Prostate gland (tissue), 2 donors: ENCODE measurements around the gene MPDU1. TPM values are rescaled to one million over a fixed set of nuclear protein-coding genes. Genes with fewer than 3 reads are reported as not detected.

Source experiments
- DNase-seq: peaks from one replicate; pipeline ENCODE4 v3.0.0-alpha.2; 2019; ENCODE audit warnings: low spot score
- H3K27ac ChIP-seq, 2 donors: fragments of 200-600 bp; sonication (generic); 2 replicates each; pipeline ENCODE4 v1.5.1; 2017 to 2019
- H3K27me3 ChIP-seq: fragments of 200-600 bp; sonication (generic); replicated peaks from 2 replicates; pipeline ENCODE4 v1.5.1; 2019; ENCODE audit not compliant: insufficient read depth
- H3K36me3 ChIP-seq, 2 donors: fragments of 200-600 bp; sonication (generic); 1 replicate in 1 of 2; 2 replicates in 1 of 2; pipeline versions ENCODE4 v1.5.1 to v1.8.1; 2017 to 2019
- H3K4me1 ChIP-seq: fragments of 200-600 bp; sonication (generic); replicated peaks from 2 replicates; pipeline ENCODE4 v1.5.1; 2019
- H3K4me3 ChIP-seq, 2 donors: fragments of 200-600 bp; sonication (generic); 2 replicates each; pipeline ENCODE4 v1.5.1; 2017 to 2019
- H3K9me3 ChIP-seq: fragments of 200-600 bp; sonication (generic); 2 replicates; pipeline ENCODE4 v1.5.1; 2017
- POLR2A ChIP-seq: fragments of 450-650 bp; IDR thresholded peaks from one replicate; pipeline ENCODE4 v1.6.1; 2016; ENCODE audit warnings: antibody characterized with exemption, mild to moderate bottlenecking
- POLR2AphosphoS5 ChIP-seq: sonication (generic); formaldehyde crosslinking; IDR thresholded peaks from one replicate; pipeline ENCODE4 v1.6.1; 2017; ENCODE audit warnings: antibody characterized with exemption
- WGBS: methylation state at CpG from one replicate; pipeline ENCODE4 v1.1.5; 2018; 5-methylcytosine and 5-hydroxymethylcytosine counted together
- intact Hi-C: fragments of 100-400 bp; cut with DNase I; formaldehyde crosslinking; loops from one replicate; pipeline ENCODE4 v1.14.2; 2022
- total RNA-seq, 2 donors: library from RNA; depleted of rRNA; stranded (reverse); fragments of >200 nt; gene quantifications; one replicate each; pipeline ENCODE4 v1.1.0, GENCODE V29; 2016
- TF ChIP-seq, protein P1 (sequence below), 4 experiments: fragments of 200-600 bp in 2 of 4; fragments of 450-650 bp in 2 of 4; sonication (generic) in 2 of 4; IDR thresholded peaks; 1 replicate in 3 of 4; 2 replicates in 1 of 4; pipeline ENCODE4 v1.5.1; 2016 to 2019; ENCODE audit warnings: antibody characterized with exemption in 4 of 4, mild to moderate bottlenecking in 2 of 4, moderate library complexity in 2 of 4

MPDU1 gene
- total RNA-seq, 2 donors from 2014 or later, result 101 to 239 TPM

DNA sequence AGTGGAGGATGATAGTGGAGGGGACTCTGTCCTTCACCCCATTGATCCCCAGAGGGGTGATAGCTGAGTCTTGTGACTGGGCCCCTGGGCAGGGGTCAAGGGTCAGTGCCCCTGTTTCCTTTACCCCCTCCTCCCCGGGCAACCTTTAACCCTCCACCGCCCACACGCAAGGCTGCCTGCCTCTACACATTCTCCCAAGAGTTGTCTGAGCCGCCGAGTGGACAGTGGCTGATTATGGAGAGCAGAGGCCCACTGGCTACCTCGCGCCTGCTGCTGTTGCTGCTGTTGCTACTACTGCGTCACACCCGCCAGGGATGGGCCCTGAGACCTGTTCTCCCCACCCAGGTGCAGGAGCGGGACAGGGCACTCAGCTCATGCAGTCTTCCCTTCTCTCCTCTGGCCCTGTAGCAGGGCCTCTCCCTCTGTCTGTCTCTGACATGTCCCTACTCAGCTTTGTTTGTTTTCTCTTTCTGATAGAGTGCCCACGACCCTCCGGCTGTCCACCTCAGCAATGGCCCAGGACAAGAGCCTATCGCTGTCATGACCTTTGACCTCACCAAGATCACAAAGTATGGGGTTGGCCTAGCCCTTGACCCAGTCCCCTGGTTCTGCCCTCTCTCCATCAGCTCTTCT lies 46.4 kb downstream of the MPDU1 start, which contains the start of gene SHBG:
TSS of gene SHBG (plus strand) at position 197 of the 633 bp plus-strand sequence. CDS start at position 235, 38 bp downstream.
- WGBS, result 75% methylated on average over 13 of the region's 13 CpGs
- Histone ChIP-seq H3K27me3 (no peaks in the 10 kb centered on the region), H3K4me1 (no peaks in the 10 kb centered on the region), H3K4me3 (no peak within 1 kb of the TSS), H3K27ac (no peak within 1 kb of the TSS), H3K9me3 (no peaks in the 10 kb centered on the region), H3K36me3 (no peaks in the 10 kb centered on the region)
- intact Hi-C loops, result loop anchor here (5.0 kb wide), 1 partner anchor 57 kb away; the partner anchor contains the start of genes TP53 and WRAP53
- TF ChIP-seq, protein P1, sequence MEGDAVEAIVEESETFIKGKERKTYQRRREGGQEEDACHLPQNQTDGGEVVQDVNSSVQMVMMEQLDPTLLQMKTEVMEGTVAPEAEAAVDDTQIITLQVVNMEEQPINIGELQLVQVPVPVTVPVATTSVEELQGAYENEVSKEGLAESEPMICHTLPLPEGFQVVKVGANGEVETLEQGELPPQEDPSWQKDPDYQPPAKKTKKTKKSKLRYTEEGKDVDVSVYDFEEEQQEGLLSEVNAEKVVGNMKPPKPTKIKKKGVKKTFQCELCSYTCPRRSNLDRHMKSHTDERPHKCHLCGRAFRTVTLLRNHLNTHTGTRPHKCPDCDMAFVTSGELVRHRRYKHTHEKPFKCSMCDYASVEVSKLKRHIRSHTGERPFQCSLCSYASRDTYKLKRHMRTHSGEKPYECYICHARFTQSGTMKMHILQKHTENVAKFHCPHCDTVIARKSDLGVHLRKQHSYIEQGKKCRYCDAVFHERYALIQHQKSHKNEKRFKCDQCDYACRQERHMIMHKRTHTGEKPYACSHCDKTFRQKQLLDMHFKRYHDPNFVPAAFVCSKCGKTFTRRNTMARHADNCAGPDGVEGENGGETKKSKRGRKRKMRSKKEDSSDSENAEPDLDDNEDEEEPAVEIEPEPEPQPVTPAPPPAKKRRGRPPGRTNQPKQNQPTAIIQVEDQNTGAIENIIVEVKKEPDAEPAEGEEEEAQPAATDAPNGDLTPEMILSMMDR (IDR thresholded peaks at IDR 0.05), result no peak
- no peak for TF ChIP-seq POLR2AphosphoS5
- no peak for TF ChIP-seq POLR2A
- DNase-seq, result no peak

DNA sequence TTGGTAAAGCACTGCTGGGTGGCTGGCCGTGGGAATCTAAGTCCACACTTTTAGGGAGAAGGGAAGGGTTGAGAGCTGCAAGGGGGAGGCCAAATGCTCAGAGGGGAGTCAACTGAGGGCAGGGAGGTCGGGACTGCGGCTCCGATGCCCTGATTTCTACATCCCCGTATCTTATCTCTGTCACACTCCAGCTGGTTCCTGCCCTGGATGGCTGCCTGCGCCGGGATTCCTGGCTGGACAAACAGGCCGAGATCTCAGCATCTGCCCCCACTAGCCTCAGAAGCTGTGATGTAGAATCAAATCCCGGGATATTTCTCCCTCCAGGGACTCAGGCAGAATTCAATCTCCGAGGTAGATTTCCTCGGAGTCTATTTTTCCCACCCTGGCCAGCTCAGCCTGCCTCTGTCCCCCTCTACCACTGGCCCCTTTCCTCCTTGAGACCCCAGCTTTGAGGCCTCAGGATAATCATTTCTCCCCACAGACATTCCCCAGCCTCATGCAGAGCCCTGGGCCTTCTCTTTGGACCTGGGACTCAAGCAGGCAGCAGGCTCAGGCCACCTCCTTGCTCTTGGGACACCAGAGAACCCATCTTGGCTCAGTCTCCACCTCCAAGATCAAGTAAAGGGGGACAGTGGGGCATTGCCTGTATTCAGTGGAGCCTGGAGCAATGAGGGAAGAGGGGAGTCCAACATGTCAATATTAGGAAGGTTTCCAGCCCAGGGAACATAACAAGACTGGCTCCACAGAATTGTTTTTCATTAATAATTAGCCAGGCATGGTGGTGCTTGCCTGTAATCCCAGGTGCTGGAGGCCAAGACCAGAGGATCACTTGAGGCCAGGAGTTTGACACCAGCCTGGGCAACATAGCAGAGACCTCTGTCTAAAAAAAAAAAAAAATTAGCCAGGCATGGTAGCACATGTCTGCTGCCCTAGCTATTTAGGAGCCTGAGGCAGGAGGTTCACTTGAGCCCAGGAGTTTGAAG lies 48.0 kb downstream of the MPDU1 start:
- H3K27ac ChIP-seq, result no peak overlapping the region
- no peaks in the 10 kb centered on the region for H3K9me3 ChIP-seq
- WGBS, result 84% methylated on average over 11 of the region's 11 CpGs
- TF ChIP-seq POLR2AphosphoS5 (no peak), POLR2A (no peak)
- TF ChIP-seq, protein P1 (IDR thresholded peaks at IDR 0.05), result no peak
- no peaks in the 10 kb centered on the region for H3K4me1 ChIP-seq
- intact Hi-C loops, result no loop called here
- H3K4me3 ChIP-seq, result no peak overlapping the region
- H3K36me3 ChIP-seq, result no peaks in the 10 kb centered on the region
- no peak for DNase-seq
- no peaks in the 10 kb centered on the region for H3K27me3 ChIP-seq

DNA sequence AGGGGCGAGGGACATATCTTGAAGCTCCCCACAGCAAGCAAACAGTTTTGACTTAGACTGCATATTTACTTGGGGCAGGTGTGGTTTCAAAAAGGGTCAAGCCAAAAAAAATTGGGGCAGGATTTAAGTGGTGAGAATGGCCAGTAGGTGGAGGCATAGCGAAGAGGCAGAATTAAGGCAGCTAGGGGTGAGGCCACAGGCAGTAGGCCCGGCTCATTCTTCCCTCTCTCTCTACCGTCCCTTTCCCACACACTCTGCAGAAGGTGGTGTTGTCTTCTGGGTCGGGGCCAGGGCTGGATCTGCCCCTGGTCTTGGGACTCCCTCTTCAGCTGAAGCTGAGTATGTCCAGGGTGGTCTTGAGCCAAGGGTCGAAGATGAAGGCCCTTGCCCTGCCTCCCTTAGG lies 48.8 kb downstream of the MPDU1 start:
- Histone ChIP-seq H3K4me1 (no peaks in the 10 kb centered on the region), H3K36me3 (no peaks in the 10 kb centered on the region), H3K4me3 (no peak overlapping the region), H3K27me3 (no peaks in the 10 kb centered on the region), H3K27ac (no peak overlapping the region), H3K9me3 (no peaks in the 10 kb centered on the region)
- TF ChIP-seq, protein P1 (IDR thresholded peaks at IDR 0.05), result peak in 3 of 4 experiments; percentile 20 to 58 (median 56)
- TF ChIP-seq POLR2AphosphoS5, result no peak
- TF ChIP-seq POLR2A, result no peak
- no peak for DNase-seq
- intact Hi-C loops, result no loop called here
- 38% methylated on average over 6 of the region's 6 CpGs for WGBS

DNA sequence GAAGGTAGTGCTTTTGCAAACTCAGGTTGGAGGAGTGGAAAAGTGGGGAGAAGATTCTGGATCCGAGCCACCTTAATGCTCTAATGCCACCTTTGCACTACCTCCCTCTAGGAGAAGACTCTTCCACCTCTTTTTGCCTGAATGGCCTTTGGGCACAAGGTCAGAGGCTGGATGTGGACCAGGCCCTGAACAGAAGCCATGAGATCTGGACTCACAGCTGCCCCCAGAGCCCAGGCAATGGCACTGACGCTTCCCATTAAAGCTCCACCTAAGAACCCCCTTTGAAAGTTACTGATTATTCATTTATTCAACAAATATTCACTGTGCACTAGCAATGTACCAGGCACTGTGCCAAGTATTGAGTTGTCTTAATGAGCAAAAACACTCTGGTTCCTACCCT lies 49.4 kb downstream of the MPDU1 start:
- H3K27ac ChIP-seq, result no peak overlapping the region
- H3K9me3 ChIP-seq, result no peaks in the 10 kb centered on the region
- no peaks in the 10 kb centered on the region for H3K36me3 ChIP-seq
- no peak overlapping the region for H3K4me3 ChIP-seq
- no peaks in the 10 kb centered on the region for H3K4me1 ChIP-seq
- no peak for DNase-seq
- no peak for TF ChIP-seq POLR2A
- intact Hi-C loops, result no loop called here
- no peaks in the 10 kb centered on the region for H3K27me3 ChIP-seq
- WGBS, result 87% methylated on average over 2 of the region's 2 CpGs

DNA sequence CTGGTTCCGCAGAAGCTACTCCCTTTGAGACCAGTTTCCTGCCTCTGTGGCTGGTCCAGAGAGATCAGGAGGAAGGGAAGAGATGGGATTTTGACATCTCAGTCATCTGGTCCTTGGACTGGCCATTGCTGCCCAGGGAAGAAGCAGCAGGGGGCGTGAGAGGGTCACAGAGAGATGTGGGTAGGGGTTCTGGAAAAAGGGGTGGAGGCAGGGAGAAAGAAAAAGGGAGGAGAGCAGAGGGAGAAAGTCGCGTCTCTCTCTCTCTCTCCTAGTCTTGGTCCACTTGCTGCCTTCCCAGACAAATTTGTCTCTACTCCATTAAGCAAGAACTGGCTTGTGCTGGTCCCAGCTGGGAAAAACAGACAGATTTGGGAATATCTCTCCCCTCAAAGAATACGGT lies 50.7 kb downstream of the MPDU1 start:
- no peak for DNase-seq
- Histone ChIP-seq H3K4me1 (no peaks in the 10 kb centered on the region), H3K36me3 (no peaks in the 10 kb centered on the region), H3K27ac (no peak overlapping the region), H3K27me3 (no peaks in the 10 kb centered on the region), H3K4me3 (no peak overlapping the region), H3K9me3 (no peaks in the 10 kb centered on the region)
- TF ChIP-seq, protein P1 (IDR thresholded peaks at IDR 0.05), result peak in 1 of 4 experiments; percentile 34
- TF ChIP-seq POLR2AphosphoS5, result no peak
- no peak for TF ChIP-seq POLR2A
- intact Hi-C loops, result no loop called here
- WGBS, result 26% methylated on average over 5 of the region's 5 CpGs
